ENCODE measurements around the gene WIPF3. TPM values are rescaled to one million over a fixed set of nuclear protein-coding genes. Genes with fewer than 3 reads are reported as not detected.

Gene WIPF3
- total and polyA plus RNA-seq, 4 donors, result 0.10 to 0.23 (median 0.14) TPM; not detected in 1

DNA sequence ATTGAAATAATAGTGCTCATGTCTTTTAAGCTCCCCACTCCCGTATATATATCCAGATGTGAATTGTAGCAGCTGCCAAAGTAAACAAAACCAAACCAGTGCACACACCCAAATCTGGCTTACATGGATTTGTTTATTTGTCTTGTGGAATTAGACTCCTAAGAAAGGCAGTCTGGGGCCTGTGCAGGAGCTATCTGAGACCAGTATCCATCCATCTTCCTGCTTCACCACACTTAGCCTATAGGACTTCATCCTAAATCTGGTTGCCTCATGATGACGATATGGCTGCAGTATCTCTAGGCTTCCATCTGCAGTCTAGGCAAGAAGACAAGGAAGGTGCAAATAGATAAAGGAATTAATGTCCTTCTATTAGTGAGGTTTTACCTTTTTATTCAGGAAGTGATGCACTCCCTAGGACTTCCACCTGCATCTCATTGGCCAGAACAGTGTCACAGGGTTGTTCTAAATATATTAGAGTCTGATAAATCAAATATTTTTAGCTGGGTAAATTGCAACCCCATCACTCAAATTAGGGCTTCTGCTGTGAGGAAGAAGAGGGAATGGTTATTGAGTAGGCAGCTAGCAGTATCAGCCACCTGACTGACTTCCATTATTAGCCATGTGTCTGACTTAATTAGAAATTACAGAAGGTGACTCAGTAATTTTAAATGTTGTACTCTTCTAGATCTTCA, 6.0 kb downstream of the WIPF3 start:
- Histone ChIP-seq H3K27me3 (ENCODE audit: control insufficient read depth in 4 of 4, insufficient read depth in 4 of 4, low read length in 3 of 4) (peaks cover 0 to 3% (median 0%) of the 10 kb centered on the region in 4 donors), H3K4me3 (ENCODE audit: low read depth in 1 of 3, low read length in 3 of 3) (no peak overlapping the region), H3K27ac (ENCODE audit: low read depth in 1 of 2, low read length in 2 of 2) (no peak overlapping the region), H3K9me3 (ENCODE audit: control insufficient read depth in 4 of 4, low read length in 3 of 4) (no peaks in the 10 kb centered on the region), H3K4me1 (ENCODE audit: control insufficient read depth in 4 of 4, insufficient read depth in 4 of 4, low read length in 3 of 4) (peaks cover 0 to 6% (median 2%) of the 10 kb centered on the region in 4 donors), H3K36me3 (ENCODE audit: control insufficient read depth in 4 of 4, insufficient read depth in 3 of 4, low read depth in 1 of 4, low read length in 3 of 4) (no peaks in the 10 kb centered on the region), H3K9ac (ENCODE audit: low read depth in 1 of 2, low read length in 2 of 2) (no peak overlapping the region)
- no peak for DNase-seq (ENCODE audit: low spot score)
- TF ChIP-seq HNF4G (IDR thresholded peaks at IDR 0.05) (no peak), GABPA (IDR thresholded peaks at IDR 0.05 in 1 of 2, conservative IDR thresholded peaks at IDR 0.05 in 1 of 2) (no peak), RAD21 (IDR thresholded peaks at IDR 0.05) (no peak), YY1 (IDR thresholded peaks at IDR 0.05) (no peak), ZBTB33 (IDR thresholded peaks at IDR 0.05) (no peak), EGR1 (IDR thresholded peaks at IDR 0.05; ENCODE audit: low read depth in 2 of 2) (no peak), REST (IDR thresholded peaks at IDR 0.05) (no peak), HNF4A (conservative IDR thresholded peaks at IDR 0.05) (no peak), FOXA2 (IDR thresholded peaks at IDR 0.05) (no peak), RXRA (IDR thresholded peaks at IDR 0.05) (no peak), FOXA1 (IDR thresholded peaks at IDR 0.05) (no peak), NR2F2 (IDR thresholded peaks at IDR 0.05) (no peak), MAX (IDR thresholded peaks at IDR 0.05) (no peak), TAF1 (conservative IDR thresholded peaks at IDR 0.05) (no peak), JUND (IDR thresholded peaks at IDR 0.05) (no peak), SP1 (IDR thresholded peaks at IDR 0.05) (no peak)
- TF ChIP-seq, protein P1, sequence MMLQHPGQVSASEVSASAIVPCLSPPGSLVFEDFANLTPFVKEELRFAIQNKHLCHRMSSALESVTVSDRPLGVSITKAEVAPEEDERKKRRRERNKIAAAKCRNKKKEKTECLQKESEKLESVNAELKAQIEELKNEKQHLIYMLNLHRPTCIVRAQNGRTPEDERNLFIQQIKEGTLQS (IDR thresholded peaks at IDR 0.05), result no peak
- TF ChIP-seq, protein P2, sequence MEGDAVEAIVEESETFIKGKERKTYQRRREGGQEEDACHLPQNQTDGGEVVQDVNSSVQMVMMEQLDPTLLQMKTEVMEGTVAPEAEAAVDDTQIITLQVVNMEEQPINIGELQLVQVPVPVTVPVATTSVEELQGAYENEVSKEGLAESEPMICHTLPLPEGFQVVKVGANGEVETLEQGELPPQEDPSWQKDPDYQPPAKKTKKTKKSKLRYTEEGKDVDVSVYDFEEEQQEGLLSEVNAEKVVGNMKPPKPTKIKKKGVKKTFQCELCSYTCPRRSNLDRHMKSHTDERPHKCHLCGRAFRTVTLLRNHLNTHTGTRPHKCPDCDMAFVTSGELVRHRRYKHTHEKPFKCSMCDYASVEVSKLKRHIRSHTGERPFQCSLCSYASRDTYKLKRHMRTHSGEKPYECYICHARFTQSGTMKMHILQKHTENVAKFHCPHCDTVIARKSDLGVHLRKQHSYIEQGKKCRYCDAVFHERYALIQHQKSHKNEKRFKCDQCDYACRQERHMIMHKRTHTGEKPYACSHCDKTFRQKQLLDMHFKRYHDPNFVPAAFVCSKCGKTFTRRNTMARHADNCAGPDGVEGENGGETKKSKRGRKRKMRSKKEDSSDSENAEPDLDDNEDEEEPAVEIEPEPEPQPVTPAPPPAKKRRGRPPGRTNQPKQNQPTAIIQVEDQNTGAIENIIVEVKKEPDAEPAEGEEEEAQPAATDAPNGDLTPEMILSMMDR (IDR thresholded peaks at IDR 0.05; ENCODE audit: low read depth, low read length, missing input control), result no peak
- 61% methylated on average over 2 of the region's 2 CpGs for WGBS

All from liver (tissue), 9 donors.